EH (cell line): ENCODE measurements around the gene COQ8B.

Experiments
- DNase-seq: peaks from one replicate; pipeline ENCODE4 v3.0.0-alpha.2; 2015; ENCODE audit warnings: low read depth

COQ8B gene

GRCh38 chr19:40717880-40718773 lies 1.4 kb upstream of the COQ8B start:
- peak; percentile 27 for DNase-seq

- DNase-seq: no peak
Measured at GRCh38 chr19:40717325-40717879, 716 bp upstream of the COQ8B start.

DNA sequence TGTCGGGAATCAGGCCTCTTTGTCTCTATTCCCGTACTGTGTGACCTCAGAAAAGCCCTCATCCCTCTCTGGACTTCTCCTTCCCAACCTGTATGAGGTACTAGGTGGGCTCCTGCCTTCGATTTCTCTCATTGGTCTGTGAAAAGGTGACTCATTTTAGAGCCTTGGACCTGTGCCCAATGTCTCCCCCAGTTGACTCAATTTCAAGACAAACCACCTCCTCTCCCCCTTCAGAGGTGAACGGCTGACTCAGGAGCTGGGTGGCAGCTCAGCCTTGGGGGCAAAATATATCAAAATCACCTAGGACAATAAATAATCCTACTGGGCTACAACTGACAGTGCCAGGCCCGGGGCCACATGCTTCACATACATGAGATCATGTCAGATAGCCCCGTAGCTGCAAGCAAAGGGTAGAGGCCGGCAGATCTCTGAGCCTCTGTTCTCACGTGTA lies 630 bp downstream of the COQ8B start:
- no peak for DNase-seq

DNA sequence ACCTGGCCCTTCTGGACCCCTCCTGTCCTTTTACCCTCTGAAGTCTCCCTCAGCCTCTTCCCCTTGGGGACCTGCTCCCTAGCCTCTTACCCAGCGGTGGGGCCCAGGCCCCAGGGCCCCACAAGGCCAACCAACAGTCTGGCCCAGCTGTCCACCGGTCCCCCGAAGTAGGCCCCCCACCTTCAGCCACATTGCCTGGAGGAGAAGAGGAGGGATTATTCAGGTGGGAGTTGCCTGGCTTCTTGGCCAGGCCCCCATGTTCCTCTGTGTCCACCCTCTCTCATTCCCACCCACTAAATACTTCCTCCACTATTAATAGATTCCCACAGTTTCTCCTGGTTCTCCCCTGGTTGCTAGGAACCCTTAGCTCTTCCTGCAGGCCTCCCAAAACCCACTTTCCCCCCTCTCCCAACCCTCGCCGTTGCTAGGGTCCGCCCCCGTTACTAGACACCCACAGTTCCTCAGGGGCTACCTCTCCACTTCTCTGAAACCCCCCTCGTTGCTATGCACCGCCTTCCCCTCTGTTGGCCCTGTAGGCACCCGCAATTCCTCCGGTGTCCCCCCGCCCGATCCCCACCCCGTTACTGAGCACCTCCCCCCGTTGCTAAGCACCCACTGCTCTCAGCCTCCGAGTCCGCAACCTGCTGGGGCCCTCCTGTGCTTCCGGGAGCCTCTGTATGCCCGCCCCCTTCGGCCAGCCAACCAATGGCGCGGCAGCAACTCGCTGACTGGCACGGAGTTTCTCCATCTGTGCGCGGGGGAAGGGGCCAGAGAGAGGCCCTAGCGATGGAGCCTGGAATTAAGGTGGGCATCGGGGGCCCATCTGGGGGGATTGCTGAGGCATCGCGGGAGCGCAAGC lies 2.0 kb downstream of the COQ8B start:
- DNase-seq: peak; percentile 92

GRCh38 chr19:40713939-40714338 lies 2.7 kb downstream of the COQ8B start:
- DNase-seq: no peak

GRCh38 chr19:40709817-40710216 lies 6.9 kb downstream of the COQ8B start:
- DNase-seq: no peak

GRCh38 chr19:40707615-40708014 lies 9.1 kb downstream of the COQ8B start:
- DNase-seq: no peak

DNA sequence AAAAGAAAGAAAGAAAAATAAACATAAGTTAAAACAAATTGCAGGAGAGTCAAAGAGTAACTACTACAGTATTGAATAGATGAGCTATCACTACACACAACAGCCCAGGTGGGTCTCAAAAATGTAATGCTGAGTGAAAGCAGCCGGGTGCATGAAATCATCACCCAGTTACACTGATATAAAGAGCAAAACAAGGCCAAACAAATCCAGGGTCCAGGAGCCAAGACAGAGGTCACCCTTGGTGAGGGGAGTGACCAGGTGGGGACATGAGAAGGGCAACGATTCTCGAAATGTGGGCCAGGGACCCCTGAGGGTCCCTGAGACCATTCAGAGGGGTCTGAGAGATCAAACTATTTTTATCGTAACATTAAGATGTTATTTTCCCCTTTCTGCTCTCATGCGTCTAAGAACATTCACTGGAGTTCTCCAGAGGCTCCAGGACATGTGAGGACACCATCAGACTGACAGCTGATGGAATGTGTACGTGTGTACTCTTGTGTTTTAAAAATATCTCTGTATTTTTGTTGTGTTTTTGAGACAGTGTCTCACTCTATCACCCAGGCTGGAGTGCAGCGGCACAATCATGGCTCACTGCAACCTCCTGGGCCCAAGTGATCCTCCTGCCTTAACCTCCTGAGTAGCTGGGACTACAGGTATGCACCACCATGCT lies 10.6 kb downstream of the COQ8B start:
- no peak for DNase-seq

DNA sequence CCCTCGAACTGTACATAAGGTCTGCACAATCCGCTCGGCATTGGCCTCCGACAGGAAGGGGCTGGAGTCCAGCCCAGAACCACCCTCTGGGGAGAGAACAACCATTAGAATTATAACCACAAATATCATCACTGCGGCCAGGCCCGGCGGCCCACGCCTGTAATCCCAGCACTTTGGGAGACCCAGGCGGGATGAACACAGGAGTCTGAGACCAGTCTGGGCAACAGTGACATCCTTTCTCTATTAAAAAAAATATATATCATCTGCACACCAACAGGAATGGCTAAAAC lies 11.4 kb downstream of the COQ8B start:
- DNase-seq: no peak

DNA sequence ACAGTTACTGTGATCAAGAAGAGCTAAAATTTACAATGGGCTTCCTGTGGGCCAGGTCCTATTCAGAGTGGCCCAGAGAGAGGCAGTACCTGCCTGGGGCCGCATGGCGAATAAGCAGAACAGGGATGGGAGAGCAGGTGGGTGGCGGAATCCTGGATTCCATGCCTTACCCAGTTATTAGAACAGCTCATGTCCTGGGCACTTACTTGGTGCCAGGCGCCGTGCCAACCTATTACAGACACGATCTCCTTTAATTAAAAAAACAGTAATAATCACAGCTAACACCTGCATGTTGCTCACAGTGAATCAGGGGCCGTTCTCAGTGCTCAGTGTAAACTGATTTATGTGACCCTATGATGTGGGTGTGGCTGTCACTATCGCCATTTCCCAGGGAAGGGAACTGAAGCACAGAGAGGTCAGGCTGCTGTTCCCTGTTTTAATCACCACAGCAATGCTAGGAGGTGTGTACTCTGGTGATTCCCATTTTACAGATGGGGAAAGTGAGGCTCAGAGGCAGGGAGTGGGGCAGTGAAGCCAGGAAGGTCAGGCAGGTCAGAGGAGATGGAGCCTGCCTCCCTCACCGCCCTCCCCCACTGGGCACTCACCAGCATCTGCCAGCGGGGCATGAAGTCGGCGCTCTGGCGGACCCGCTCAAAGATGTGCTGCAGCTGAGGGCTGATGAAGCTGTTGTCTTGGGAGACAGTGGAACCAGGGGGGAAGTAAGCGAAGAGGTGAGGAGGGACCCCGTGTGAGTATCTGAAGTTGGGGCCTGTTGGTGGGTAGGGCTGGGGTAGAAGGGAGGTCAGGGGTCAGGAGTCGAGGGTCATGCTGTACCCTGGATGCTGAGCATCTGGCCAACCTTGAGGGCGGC lies 12.0 kb downstream of the COQ8B start:
- no peak for DNase-seq

DNA sequence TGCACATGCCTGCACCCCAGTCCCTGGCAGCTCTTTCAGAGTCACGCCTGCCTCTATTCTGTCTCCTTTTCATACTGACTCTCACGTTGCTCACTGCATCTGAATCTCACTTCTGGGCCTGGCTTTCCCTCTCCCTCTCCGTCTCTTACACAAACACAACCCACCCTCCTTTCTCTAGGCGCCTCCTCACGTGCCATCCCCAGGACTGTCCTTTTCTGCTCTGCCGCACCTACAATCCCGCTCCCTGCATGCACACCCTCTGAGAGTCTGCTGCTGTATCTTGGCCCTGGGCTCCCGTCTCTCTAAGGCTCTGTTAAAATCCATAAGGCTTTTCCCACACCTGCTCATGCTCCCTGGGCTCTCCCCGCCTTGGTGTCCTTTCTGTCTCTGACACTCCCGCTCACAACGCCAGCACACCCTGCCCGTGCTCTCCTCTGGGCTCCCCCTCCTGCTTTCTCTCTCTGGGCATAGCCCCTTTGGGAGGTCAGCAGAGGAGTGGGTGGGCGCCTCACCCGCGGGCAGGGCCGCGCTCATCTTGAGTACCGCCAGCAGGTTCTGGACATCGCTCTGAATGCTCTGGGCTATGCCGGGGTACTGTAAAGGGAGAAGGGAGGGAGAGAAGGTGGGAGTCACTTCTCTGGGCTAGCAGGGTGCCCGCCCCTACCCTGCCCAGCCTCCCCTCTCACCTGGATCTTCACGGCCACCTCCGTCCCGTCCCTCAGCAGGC lies 13.5 kb downstream of the COQ8B start:
- DNase-seq: no peak

DNA sequence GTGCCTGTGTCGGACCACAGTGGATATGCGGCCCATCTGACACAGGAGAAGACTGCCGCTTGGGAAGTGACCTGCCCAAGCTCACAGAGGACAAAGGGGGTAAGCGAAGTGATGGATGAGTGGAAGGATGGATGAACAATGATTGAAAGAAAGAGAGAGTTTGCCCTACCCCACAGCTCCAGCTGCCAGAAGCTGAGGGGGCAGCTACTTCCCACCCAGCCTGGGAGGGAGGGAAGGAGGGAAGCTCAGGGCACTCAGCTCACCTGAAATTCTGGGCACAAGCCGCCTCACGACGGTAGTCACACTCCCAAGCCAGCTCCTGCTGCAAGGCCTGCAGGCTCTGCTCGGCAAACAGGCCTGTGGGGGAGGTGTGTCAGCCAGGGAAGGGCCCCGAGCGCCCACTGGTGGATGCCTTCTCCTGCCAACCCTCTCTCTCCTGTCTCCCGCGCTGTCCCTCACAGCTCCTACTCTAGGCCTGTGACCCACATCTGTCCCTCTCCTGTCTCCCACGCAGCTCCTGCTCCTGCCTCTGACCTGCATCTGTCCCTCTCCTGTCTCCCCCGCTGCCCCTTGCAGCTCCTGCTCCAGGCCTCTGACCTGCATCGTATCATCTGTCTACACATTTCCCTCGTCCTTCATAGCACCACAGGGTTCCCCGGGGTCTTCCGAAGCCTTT lies 14.2 kb downstream of the COQ8B start:
- peak; percentile 21 for DNase-seq

DNA sequence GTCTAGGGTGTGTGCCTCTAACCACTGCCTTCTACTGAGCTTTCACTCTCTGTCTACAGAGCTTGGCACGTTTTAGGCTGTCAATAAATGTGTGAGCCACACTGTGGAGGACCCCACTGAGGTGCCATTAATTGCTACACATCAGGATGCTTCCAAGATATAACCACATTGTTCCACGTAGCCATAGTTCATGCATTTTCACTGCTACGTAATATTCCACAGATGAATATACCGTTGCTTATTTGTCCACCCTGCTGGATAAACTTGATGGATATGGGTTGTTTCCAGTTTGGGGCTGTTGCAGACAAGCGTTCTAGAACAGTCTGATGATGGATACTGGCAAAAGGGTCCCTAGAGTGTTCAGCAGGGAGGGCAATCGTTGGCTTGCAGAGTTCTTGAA lies 14.9 kb downstream of the COQ8B start:
- no peak for DNase-seq

DNA sequence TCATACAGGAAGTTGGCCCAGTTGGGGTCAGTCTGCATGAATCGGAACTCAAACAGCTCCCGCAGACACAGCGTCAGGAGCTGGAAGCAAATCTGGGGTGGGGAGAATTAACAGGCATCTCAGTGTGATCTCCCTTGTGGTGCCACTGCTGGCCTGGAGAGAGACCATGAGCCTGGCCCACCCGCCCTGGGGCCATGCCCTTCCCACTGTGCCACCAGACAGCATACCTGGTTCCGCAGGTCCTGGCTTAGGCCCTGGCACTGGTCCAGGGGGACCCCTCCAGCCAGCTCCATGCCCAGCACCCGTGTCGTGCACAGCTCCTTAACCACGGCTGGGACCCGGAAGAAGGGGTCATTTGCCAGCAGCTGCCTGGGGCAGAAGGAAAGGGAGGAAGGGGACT lies 16.6 kb downstream of the COQ8B start:
- DNase-seq: no peak

GRCh38 chr19:40697007-40697406 lies 19.7 kb downstream of the COQ8B start:
- DNase-seq: no peak

- no peak for DNase-seq
Measured at GRCh38 chr19:40695881-40696280, 20.8 kb downstream of the COQ8B start.

GRCh38 chr19:40693896-40694295 lies 22.8 kb downstream of the COQ8B start:
- DNase-seq: no peak

DNA sequence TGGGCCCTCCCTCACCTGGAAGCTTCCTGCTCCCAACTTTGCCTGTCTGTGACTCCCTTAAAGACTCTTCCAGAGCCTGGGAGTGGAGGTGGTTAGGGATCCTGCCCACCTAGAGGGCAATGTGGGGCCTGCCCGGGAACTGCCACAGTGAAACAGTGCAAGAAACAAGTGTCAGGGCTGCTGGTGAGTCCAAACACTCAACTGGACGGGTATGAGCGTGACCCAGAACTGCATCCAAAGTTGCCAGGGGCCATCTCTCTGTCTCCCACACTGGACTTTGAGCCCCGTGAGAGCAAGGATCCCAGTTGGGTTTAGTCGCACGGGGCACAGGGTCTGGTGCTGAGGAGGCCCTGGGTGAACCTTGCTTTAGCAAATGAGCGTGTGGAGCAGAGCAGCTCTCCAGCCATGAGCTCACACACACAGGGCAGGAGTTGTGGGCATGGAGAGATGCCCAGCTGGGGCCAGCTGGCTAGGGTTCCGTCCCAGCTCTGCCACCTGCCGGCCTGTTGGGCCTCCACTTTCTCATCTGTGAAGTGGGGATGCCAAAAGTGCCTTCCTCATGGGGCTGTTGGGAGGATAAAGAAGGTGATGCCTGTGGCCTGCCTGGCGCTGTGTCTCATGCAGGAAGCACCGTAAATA lies 23.4 kb downstream of the COQ8B start:
- no peak for DNase-seq

DNA sequence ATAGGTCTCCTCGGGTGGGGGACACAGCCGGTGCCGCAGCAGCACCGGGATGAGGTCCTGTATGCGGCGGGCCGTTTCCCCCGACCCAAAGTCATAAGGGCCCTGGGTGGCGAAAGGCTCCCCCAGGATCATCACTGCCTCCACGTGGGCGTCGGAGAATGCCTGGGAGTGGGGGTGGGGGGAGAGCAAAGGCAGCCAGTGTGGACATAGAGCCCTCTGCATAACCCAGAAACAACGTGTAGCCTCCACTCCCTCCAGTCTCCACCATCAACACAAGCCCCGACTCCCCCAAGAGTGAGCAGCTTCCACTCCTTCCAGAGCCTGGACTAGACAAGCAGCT lies 24.5 kb downstream of the COQ8B start:
- DNase-seq: no peak
